Fibroblast of skin of right biceps (primary cell): ENCODE measurements around the gene CTNNA3.
"Not testable (repeated sequence)": the region's sequence is repeated elsewhere in the genome, so short reads cannot be mapped to it uniquely, and the experiment has no call there.

Experiments used
- DNase-seq: peaks from one replicate; pipeline ENCODE4 v3.0.0-alpha.2; 2013

Gene CTNNA3

DNA sequence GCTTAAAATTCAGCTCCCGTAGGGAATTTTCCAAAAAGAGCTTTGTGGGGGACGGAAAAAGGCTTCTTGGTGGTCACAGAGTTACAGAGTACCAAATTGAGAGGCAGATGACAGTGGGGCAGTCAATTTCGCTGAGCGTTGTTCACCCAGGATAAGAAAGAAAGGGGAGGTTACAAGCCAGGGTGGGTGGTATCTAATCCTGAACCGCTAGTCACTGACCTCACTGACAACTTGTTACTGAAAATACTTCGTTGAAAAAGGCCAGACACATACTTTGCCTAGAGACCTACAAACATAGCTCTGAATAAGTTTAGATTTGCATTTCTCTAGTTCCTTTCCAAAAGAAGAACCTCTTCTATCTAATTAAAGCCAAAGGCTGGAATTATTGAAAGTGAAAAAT is at the start of gene CTNNA3:
CTNNA3 (minus strand) TSS at position 167 of the 400 bp plus-strand sequence.
- no peak for DNase-seq

GRCh38 chr10:67735430-67735829 is 39.4 kb upstream of the CTNNA3 start:
- no peak for DNase-seq

- no peak for DNase-seq
These were observed 37.5 kb upstream of the CTNNA3 start for GRCh38 chr10:67733511-67733910.

DNA sequence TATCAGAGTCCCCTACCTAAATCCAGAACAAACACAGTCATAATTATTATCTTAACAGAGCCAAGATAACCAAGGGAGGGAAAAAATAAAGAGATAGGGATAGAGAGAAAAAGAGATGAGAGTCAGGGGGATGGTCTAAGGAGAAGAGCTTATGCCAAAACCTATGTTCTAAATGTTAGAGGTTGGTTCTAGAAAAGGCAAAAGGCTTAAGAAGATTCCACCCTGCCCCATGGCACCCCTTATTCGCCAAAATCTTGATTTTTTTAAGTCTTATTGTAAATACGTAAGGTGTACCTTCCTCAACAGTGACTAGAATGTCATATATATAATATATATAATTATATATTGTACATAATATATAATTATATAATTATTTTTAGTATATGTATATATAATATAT is 29.6 kb upstream of the CTNNA3 start:
- DNase-seq: no peak

- DNase-seq: no peak
These were observed 27.6 kb upstream of the CTNNA3 start for GRCh38 chr10:67723601-67724000.

DNA sequence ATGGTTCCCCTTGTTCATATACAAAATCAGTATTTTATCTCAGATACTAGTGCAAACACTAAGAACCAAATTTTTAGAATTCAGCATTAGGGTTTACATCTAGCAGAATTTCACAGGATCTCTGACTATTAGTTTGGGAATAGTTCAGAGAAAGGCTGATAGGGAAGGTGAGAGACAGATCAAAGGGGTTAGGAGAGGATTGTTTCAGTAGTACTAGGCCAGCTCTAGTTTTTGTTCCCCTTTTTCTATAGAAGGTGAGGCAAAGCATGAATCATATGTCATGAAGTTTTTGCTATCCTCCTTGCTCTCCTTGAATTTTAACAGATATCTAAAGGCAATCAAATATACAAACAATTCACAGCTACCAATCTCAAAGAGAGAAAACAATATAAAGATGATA is 26.1 kb upstream of the CTNNA3 start:
- DNase-seq: no peak

DNA sequence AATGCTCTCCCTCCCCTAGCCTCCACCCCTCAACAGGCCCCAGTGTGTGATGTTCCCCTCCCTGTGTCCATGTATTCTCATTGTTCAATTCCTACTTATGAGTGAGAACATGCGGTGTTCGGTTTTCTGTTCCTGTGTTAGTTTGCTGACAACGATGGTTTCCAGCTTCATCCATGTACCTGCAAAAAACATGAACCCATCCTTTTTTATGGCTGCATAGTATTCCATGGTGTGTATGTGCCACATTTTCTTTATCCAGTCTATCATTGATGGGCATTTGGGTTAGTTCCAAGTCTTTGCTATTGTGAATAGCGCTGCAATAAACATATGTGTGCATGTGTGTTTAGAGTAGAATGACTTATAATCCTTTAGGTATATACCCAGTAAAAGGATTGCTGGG is 20.5 kb upstream of the CTNNA3 start:
- DNase-seq: not testable (repeated sequence)

GRCh38 chr10:67705921-67706320 is 9.9 kb upstream of the CTNNA3 start:
- DNase-seq: no peak

GRCh38 chr10:67699613-67700270 is 3.7 kb upstream of the CTNNA3 start:
- not testable (repeated sequence) for DNase-seq

DNA sequence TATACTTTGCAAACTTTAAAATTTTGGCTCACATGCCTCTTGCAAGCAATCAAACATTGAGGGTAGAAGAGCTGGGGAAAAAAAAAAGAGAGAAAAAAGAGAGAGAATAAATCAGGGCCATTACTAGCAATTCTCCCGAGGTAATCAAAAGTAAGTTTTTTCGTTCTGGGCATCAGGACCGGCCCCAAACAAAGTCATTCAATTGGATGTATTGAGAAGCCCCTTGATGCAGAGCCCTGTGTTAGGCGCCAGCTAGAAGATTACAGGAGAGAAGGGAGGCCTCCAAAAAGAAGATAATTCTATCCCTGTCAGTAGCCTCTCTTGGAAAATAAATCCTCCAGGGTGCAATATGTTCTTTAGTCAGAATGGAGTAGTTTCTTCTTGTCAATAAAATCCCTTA is 2.2 kb upstream of the CTNNA3 start:
- DNase-seq: no peak

- peak; percentile 34 for DNase-seq
These were observed 1.7 kb upstream of the CTNNA3 start for GRCh38 chr10:67697724-67698131.

DNA sequence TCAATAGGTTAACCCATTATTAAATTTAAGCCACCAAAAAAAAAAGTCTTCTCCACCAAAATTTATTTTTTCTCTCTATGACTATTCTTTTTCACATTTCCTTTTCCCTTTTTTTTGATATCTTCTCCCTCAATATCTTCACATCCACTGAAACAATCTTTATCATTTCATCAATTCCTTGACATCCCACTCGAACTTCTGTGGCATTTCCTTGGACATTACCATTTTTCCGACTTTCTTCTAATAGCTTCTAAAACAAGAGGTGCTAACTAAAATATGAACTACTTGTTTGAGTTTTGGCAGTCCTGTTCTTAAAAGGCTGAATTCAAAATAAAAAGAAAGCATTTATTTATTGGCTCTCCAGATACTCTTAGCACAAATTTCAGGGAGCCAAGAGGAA is 684 bp upstream of the CTNNA3 start:
- no peak for DNase-seq

GRCh38 chr10:67695555-67695954 is 440 bp downstream of the CTNNA3 start:
- DNase-seq: no peak

DNA sequence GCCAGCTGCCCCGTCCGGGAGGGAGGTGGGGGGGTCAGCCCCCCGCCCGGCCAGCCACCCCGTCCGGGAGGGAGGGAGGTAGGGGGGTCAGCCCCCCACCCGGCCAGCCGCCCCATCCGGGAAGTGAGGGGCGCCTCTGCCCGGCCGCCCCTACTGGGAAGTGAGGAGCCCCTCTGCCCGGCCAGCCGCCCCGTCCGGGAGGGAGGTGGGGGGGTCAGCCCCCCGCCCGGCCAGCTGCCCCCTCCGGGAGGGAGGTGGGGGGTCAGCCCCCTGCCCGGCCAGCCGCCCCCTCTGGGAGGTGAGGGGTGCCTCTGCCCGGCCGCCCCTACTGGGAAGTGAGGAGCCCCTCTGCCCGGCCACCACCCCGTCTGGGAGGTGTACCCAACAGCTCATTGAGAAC is 4.1 kb downstream of the CTNNA3 start:
- DNase-seq: not testable (repeated sequence)

GRCh38 chr10:67690540-67690939 is 5.5 kb downstream of the CTNNA3 start:
- not testable (repeated sequence) for DNase-seq

DNA sequence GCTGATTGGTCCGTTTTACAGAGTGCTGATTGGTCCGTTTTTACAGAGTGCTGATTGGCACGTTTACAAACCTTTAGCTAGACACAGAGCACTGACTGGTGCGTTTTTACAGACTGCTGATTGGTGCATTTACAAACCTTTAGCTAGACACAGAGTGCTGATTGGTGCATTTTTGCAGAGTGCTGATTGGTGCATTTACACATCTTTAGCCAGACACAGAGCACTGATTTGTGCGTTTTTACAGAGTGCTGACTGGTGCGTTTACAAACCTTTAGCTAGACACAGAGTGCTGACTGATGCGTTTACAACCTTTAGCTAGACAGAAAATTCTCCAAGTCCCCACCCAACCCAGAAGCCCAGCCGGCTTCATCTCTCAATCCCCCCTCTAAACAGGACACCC is 11.9 kb downstream of the CTNNA3 start:
- DNase-seq: not testable (repeated sequence)

DNA sequence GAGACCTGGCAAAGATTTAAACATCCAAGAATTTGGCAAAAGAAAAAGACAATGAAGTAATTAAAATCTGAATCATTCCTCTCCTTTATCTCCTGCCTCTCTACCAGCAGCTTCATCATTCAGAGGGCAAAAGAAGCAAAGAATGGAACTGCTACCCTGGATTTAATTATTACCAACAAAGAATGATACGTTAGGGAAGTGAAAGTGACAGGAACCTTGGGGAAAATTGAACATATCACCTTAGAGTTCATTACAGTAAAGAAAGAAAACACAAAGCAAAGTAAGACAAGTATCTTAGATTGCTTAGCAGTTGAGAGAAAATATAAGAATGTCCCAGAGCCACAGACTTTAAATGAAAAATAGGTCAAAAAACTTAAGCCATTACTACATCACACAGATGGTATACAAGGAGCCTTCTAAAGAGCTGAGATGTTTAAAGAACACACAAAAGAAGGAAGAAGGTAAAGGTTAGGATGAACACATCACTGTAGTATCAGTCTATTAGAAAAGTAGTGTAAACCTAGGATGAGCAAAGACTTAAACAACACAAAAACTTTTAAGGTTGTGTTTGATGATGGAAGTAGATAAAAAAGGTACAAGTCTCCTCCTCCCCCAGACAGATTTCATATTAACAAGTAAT is 17.5 kb downstream of the CTNNA3 start:
- DNase-seq: no peak

GRCh38 chr10:67676208-67676825 is 19.7 kb downstream of the CTNNA3 start:
- DNase-seq: no peak

GRCh38 chr10:67670401-67670800 is 25.6 kb downstream of the CTNNA3 start:
- DNase-seq: peak; percentile 14

GRCh38 chr10:67669978-67670377 is 26.0 kb downstream of the CTNNA3 start:
- DNase-seq: peak; percentile 17

DNA sequence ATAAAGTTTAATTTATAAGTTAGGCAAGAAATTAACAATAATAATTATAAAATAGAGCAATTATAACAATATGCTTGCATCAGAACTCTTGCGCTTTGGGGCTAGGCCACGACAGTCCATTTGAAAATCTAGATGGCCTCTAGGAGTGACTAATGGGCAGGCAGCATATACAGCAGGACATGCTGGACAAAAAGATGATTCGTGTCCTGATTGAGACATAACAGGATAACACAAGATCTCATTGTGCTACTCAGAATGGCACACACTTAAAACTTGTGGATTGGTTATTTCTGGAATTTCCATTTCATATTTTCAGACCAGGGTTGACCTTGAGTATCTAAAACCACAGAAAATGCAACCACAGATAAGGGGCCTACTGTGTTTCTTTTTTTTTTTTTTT is 27.5 kb downstream of the CTNNA3 start:
- peak; percentile 26 for DNase-seq

- DNase-seq: no peak
These were observed 29.0 kb downstream of the CTNNA3 start for GRCh38 chr10:67667035-67667425.

DNA sequence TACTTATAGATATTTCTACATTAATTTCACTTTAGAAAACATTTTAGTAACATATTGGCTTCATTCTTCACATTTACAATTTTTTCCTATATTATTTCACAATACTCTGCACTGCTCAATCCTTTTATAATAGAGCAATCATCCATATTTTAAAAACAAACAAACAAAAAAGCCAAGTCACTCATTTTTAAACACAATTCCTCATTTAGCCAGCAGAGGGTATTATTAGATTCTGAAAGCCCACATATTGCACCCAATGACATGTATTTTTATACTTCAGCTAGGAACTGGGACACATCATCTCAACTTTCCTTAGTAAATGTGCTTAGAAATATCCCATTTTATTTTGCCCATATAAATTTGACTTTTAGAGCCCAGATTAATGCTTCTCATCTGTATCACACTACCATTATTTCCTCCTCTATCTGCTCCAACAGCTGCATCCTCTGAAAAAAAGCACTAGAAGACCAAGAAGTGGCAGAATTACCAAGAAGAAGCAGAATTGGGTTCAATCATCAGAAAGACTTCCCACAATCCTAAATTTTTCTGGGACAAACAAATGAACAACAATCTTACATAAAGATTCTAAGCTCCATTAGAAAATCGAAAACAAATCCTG is 29.5 kb downstream of the CTNNA3 start:
- DNase-seq: peak; percentile 26

DNA sequence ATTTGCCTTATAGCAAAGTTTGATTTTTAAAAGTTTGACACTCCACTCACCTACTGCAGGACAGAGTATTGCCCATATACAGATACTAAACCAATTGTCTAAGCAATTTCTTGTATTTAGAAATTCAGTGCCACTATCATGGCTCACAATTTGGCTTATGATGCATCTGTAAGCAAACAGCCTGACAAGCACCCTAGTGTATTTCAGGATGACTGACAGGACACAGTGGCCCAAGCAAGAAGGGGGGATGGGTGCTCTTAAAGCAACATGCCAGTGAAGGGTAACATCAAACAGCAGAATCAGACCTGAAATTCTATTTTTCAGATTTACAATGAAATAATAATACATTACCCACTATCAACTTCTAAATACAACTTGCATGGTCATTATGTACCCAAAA is 30.5 kb downstream of the CTNNA3 start:
- no peak for DNase-seq
